Gastroesophageal sphincter (tissue), 4 donors: ENCODE measurements around the gene PLA1A. TPM values are rescaled to one million over a fixed set of nuclear protein-coding genes. Genes with fewer than 3 reads are reported as not detected.
A peak's percentile ranks its signal among the peaks of the same experiment; 100 is the strongest.
"Not testable (repeated sequence)": the region's sequence is repeated elsewhere in the genome, so short reads cannot be mapped to it uniquely, and the experiment has no call there.

Experiments
- ATAC-seq: fragments of 150-250 bp; one replicate; pipeline ENCODE4 v1.9.1; 2016; ENCODE audit warnings: mild to moderate bottlenecking, moderate library complexity
- H3K27ac ChIP-seq, 4 donors: fragments of 200-600 bp; sonication (generic) in 3 of 4; 1 replicate in 3 of 4; 2 replicates in 1 of 4; pipeline ENCODE4 v1.5.1; 2016 to 2019
- H3K27me3 ChIP-seq: fragments of 200-600 bp; sonication (generic); one replicate; pipeline ENCODE4 v1.5.1; 2019
- H3K36me3 ChIP-seq, 2 donors: fragments of 200-600 bp; sonication (generic); one replicate each; pipeline ENCODE4 v1.5.1; 2019; ENCODE audit warnings: control low read depth in 1 of 2
- H3K4me1 ChIP-seq, 3 donors: fragments of 200-600 bp; sonication (generic); 1 replicate in 2 of 3; 2 replicates in 1 of 3; pipeline ENCODE4 v1.5.1; 2016 to 2019; ENCODE audit warnings: control low read depth in 2 of 3
- H3K4me3 ChIP-seq, 2 donors: fragments of 200-600 bp; sonication (generic); one replicate each; pipeline ENCODE4 v1.5.1; 2019; ENCODE audit warnings: mild to moderate bottlenecking in 1 of 2, moderate library complexity in 1 of 2
- H3K9me3 ChIP-seq, 3 donors: fragments of 200-600 bp; sonication (generic); one replicate each; pipeline ENCODE4 v1.5.1; 2017 to 2019; ENCODE audit warnings: control low read depth in 2 of 3
- EP300 ChIP-seq: sonication (generic); formaldehyde crosslinking; IDR thresholded peaks from one replicate; pipeline ENCODE4 v1.6.1; 2017; ENCODE audit warnings: antibody characterized with exemption, mild to moderate bottlenecking
- POLR2A ChIP-seq, 2 donors: fragments of 450-650 bp; IDR thresholded peaks; one replicate each; pipeline ENCODE4 v1.6.1; 2017; ENCODE audit warnings: antibody characterized with exemption in 2 of 2, mild to moderate bottlenecking in 2 of 2, moderate library complexity in 1 of 2
- POLR2AphosphoS5 ChIP-seq: sonication (generic); formaldehyde crosslinking; IDR thresholded peaks from one replicate; pipeline ENCODE4 v1.6.1; 2017; ENCODE audit warnings: antibody characterized with exemption
- WGBS, 2 donors: methylation state at CpG; one replicate each; pipeline ENCODE4 v1.1.5; 2018; ENCODE audit warnings: low coverage in 1 of 2; 5-methylcytosine and 5-hydroxymethylcytosine counted together
- total RNA-seq, 4 donors: library from RNA; depleted of rRNA; stranded (reverse); fragments of >200 nt; gene quantifications; one replicate each; pipeline ENCODE4 v1.1.0, GENCODE V29; 2016
- TF ChIP-seq, protein P1 (sequence below), 4 experiments: fragments of 200-600 bp in 2 of 4; fragments of 450-650 bp in 2 of 4; sonication (generic) in 1 of 4; IDR thresholded peaks; one replicate each; pipeline ENCODE4 v1.5.1; 2017 to 2019; ENCODE audit warnings: antibody characterized with exemption in 4 of 4, mild to moderate bottlenecking in 2 of 4, moderate library complexity in 2 of 4

The PLA1A gene
- total RNA-seq, 4 donors from 2014 or later: 0.50 to 1.8 (median 1.4) TPM

GRCh38 chr3:119558626-119559317 is 38.9 kb upstream of the PLA1A start:
- TF ChIP-seq EP300 (no peak), POLR2AphosphoS5 (no peak), POLR2A (IDR thresholded peaks at IDR 0.05) (no peak)
- TF ChIP-seq, protein P1, sequence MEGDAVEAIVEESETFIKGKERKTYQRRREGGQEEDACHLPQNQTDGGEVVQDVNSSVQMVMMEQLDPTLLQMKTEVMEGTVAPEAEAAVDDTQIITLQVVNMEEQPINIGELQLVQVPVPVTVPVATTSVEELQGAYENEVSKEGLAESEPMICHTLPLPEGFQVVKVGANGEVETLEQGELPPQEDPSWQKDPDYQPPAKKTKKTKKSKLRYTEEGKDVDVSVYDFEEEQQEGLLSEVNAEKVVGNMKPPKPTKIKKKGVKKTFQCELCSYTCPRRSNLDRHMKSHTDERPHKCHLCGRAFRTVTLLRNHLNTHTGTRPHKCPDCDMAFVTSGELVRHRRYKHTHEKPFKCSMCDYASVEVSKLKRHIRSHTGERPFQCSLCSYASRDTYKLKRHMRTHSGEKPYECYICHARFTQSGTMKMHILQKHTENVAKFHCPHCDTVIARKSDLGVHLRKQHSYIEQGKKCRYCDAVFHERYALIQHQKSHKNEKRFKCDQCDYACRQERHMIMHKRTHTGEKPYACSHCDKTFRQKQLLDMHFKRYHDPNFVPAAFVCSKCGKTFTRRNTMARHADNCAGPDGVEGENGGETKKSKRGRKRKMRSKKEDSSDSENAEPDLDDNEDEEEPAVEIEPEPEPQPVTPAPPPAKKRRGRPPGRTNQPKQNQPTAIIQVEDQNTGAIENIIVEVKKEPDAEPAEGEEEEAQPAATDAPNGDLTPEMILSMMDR (IDR thresholded peaks at IDR 0.05): no peak
- WGBS, 2 donors: 90 to 94% methylated on average over 4 to 7 of the region's 9 CpGs
- ATAC-seq: no peak

GRCh38 chr3:119559441-119559963 is 38.2 kb upstream of the PLA1A start, which contains the start of gene CD80:
CD80 (minus strand) TSS chr3:119559614; CDS start chr3:119557728, 1,886 bp downstream.
- ATAC-seq: peak; percentile 63
- no peaks in the 10 kb centered on the region for H3K4me1 ChIP-seq
- H3K4me3 ChIP-seq: no peak within 1 kb of the TSS
- no peaks in the 10 kb centered on the region for H3K27me3 ChIP-seq
- H3K36me3 ChIP-seq: no peaks in the 10 kb centered on the region
- H3K27ac ChIP-seq: no peak within 1 kb of the TSS
- no peaks in the 10 kb centered on the region for H3K9me3 ChIP-seq
- no peak for TF ChIP-seq POLR2AphosphoS5
- TF ChIP-seq, protein P1 (IDR thresholded peaks at IDR 0.05): peak in 2 of 4 experiments; percentile 14 to 40
- 22 to 67% methylated on average over 1 to 3 of the region's 7 CpGs for WGBS, 2 donors

More at GRCh38 chr3:119558626-119559317, 38.9 kb upstream of the PLA1A start:
- Histone ChIP-seq H3K36me3 (no peaks in the 10 kb centered on the region), H3K27me3 (no peaks in the 10 kb centered on the region), H3K9me3 (no peaks in the 10 kb centered on the region), H3K4me3 (no peak overlapping the region), H3K4me1 (no peaks in the 10 kb centered on the region), H3K27ac (no peak overlapping the region)

- no peak for TF ChIP-seq EP300
- no peak for TF ChIP-seq POLR2A (IDR thresholded peaks at IDR 0.05)
- no peak for TF ChIP-seq POLR2AphosphoS5
- Histone ChIP-seq H3K27me3 (no peaks in the 10 kb centered on the region), H3K4me3 (no peak overlapping the region), H3K27ac (no peak overlapping the region), H3K36me3 (no peaks in the 10 kb centered on the region), H3K4me1 (no peaks in the 10 kb centered on the region), H3K9me3 (no peaks in the 10 kb centered on the region)
- 83 to 88% methylated on average over 3 to 4 of the region's 5 CpGs for WGBS, 2 donors
- no peak for ATAC-seq
These were observed 37.5 kb upstream of the PLA1A start for GRCh38 chr3:119560160-119560559.

GRCh38 chr3:119562307-119562961 is 35.3 kb upstream of the PLA1A start:
- no peak for ATAC-seq

DNA sequence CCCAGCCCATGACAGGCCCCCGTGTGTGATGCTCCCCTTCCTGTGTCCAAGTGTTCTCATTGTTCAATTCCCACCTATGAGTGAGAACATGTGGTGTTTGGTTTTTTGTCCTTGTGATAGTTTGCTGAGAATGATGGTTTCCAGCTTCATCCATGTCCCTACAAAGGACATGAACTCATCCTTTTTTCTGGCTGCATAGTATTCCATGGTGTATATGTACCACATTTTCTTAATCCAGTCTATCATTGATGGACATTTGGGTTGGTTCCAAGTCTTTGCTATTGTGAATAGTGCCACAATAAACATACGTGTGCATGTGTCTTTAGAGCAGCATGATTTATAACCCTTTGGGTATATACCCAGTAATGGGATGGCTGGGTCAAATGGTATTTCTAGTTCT is 34.4 kb upstream of the PLA1A start:
- H3K4me3 ChIP-seq, H3K36me3 ChIP-seq, H3K27ac ChIP-seq, H3K9me3 ChIP-seq, H3K4me1 ChIP-seq, H3K27me3 ChIP-seq, ATAC-seq: not testable (repeated sequence)
- WGBS, 2 donors: 73 to 100% methylated on average over 1 of the region's 2 CpGs

More at GRCh38 chr3:119562307-119562961, 35.3 kb upstream of the PLA1A start:
- H3K36me3 ChIP-seq: no peaks in the 10 kb centered on the region
- H3K4me3 ChIP-seq: no peak overlapping the region
- H3K27me3 ChIP-seq: no peaks in the 10 kb centered on the region
- whole genome bisulfite sequencing, 2 donors: 52 to 56% methylated on average over 4 to 5 of the region's 6 CpGs
- no peaks in the 10 kb centered on the region for H3K9me3 ChIP-seq
- TF ChIP-seq, protein P1 (IDR thresholded peaks at IDR 0.05): no peak
- TF ChIP-seq POLR2AphosphoS5 (no peak), EP300 (no peak), POLR2A (IDR thresholded peaks at IDR 0.05) (no peak)
- H3K27ac ChIP-seq: no peak overlapping the region
- no peaks in the 10 kb centered on the region for H3K4me1 ChIP-seq

- Histone ChIP-seq H3K27me3 (no peaks in the 10 kb centered on the region), H3K9me3 (no peaks in the 10 kb centered on the region), H3K36me3 (no peaks in the 10 kb centered on the region), H3K4me3 (no peak overlapping the region), H3K27ac (no peak overlapping the region), H3K4me1 (no peaks in the 10 kb centered on the region)
- no peak for ATAC-seq
- WGBS, 2 donors: 100% methylated on average over 2 of the region's 4 CpGs; no CpG with 5 or more reads in 1 of the 2 donors
- no peak for TF ChIP-seq POLR2A (IDR thresholded peaks at IDR 0.05)
- TF ChIP-seq POLR2AphosphoS5: no peak
- no peak for TF ChIP-seq EP300
- TF ChIP-seq, protein P1 (IDR thresholded peaks at IDR 0.05): no peak
These were observed 28.5 kb upstream of the PLA1A start for GRCh38 chr3:119569156-119569555.
